ENCODE data around the gene CORO1C. TPM values are rescaled to one million over a fixed set of nuclear protein-coding genes. Genes with fewer than 3 reads are reported as not detected.

Gene CORO1C
- total and polyA plus RNA-seq, 9 of the 15 experiments (the other 6 are each of a cell fraction or from before 2014, with no cell fraction given) = 55.2 to 280 (median 150) TPM

DNA sequence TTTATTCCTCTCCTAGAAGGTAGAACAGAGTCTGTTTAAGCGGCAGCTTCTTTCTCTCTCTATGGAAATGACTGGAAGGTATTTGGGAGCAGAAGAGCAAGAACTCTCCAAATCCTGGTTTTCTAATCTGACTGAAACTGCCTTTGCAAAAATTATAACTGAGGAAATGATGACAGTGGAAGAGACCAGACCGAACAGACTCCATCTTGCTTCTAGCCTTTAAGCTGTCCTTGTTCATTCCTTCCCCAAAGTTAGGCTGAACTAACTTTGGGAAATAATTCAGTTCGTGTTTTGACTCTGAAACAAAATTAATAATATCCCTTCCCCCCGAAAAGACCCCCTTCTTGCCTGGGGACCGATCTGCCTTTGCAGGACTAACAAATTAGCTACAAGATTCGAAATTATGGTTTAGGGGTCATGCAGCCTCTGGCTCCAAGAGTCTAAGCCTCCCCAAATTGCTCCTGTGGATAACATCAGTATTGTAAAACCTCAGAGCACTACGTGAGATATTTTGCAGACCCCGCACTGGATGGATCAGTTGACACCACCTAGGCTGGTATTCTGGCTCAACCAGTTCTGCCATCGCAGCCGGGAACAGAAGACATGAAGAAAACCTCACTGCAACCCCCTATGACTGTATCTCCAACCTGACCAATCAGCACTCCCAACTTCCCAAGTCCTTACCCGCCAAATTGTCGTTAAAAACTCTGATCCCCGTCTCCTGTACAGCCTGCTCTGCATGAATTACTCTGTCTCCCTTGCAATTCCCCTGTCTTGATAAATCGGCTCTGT, 111.8 kb downstream of the CORO1C start (continued):
- TF ChIP-seq RBFOX2 (IDR thresholded peaks at IDR 0.05; ENCODE audit: low read depth, low read length) (no peak), JUND (IDR thresholded peaks at IDR 0.05; ENCODE audit: borderline replicate concordance, low read depth, low read length) (no peak), JUND (tag; IDR thresholded peaks at IDR 0.05; ENCODE audit: borderline replicate concordance, low read depth, low read length) (no peak), BDP1 (IDR thresholded peaks at IDR 0.05; ENCODE audit: insufficient read depth, insufficient read length) (no peak), NCOA4 (IDR thresholded peaks at IDR 0.05; ENCODE audit: partially characterized antibody) (no peak), NCOR1 (IDR thresholded peaks at IDR 0.05) (no peak), NR2C1 (IDR thresholded peaks at IDR 0.05) (no peak), NR2C1 (tag; IDR thresholded peaks at IDR 0.05) (peak; percentile 70), SMAD3 (CRISPR knock-in tag; conservative IDR thresholded peaks at IDR 0.05) (peak; percentile 48; the same call in 1 of the 2 replicates), ZNF445 (CRISPR knock-in tag; IDR thresholded peaks at IDR 0.05; ENCODE audit: low read depth) (no peak), RAD51 (IDR thresholded peaks at IDR 0.05; ENCODE audit: borderline replicate concordance, low read depth) (no peak), GTF2F1 (IDR thresholded peaks at IDR 0.05; ENCODE audit: low read depth, low read length) (no peak), YY1 (IDR thresholded peaks at IDR 0.05; ENCODE audit: borderline replicate concordance in 1 of 3, control insufficient read depth in 1 of 3, extremely low read depth in 1 of 3, insufficient read depth in 3 of 3, insufficient read length in 1 of 3, insufficient replicate concordance in 2 of 3, low read depth in 1 of 3, low read length in 2 of 3) (no peak), RFX7 (CRISPR knock-in tag; IDR thresholded peaks at IDR 0.05) (no peak), RBBP5 (IDR thresholded peaks at IDR 0.05; ENCODE audit: borderline replicate concordance, insufficient read depth, low read length, poor library complexity, severe bottlenecking) (no peak)
- TF ChIP-seq, protein P1, sequence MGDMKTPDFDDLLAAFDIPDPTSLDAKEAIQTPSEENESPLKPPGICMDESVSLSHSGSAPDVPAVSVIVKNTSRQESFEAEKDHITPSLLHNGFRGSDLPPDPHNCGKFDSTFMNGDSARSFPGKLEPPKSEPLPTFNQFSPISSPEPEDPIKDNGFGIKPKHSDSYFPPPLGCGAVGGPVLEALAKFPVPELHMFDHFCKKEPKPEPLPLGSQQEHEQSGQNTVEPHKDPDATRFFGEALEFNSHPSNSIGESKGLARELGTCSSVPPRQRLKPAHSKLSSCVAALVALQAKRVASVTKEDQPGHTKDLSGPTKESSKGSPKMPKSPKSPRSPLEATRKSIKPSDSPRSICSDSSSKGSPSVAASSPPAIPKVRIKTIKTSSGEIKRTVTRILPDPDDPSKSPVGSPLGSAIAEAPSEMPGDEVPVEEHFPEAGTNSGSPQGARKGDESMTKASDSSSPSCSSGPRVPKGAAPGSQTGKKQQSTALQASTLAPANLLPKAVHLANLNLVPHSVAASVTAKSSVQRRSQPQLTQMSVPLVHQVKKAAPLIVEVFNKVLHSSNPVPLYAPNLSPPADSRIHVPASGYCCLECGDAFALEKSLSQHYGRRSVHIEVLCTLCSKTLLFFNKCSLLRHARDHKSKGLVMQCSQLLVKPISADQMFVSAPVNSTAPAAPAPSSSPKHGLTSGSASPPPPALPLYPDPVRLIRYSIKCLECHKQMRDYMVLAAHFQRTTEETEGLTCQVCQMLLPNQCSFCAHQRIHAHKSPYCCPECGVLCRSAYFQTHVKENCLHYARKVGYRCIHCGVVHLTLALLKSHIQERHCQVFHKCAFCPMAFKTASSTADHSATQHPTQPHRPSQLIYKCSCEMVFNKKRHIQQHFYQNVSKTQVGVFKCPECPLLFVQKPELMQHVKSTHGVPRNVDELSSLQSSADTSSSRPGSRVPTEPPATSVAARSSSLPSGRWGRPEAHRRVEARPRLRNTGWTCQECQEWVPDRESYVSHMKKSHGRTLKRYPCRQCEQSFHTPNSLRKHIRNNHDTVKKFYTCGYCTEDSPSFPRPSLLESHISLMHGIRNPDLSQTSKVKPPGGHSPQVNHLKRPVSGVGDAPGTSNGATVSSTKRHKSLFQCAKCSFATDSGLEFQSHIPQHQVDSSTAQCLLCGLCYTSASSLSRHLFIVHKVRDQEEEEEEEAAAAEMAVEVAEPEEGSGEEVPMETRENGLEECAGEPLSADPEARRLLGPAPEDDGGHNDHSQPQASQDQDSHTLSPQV (IDR thresholded peaks at IDR 0.05) = peak; percentile 94
- TF ChIP-seq, protein P2, sequence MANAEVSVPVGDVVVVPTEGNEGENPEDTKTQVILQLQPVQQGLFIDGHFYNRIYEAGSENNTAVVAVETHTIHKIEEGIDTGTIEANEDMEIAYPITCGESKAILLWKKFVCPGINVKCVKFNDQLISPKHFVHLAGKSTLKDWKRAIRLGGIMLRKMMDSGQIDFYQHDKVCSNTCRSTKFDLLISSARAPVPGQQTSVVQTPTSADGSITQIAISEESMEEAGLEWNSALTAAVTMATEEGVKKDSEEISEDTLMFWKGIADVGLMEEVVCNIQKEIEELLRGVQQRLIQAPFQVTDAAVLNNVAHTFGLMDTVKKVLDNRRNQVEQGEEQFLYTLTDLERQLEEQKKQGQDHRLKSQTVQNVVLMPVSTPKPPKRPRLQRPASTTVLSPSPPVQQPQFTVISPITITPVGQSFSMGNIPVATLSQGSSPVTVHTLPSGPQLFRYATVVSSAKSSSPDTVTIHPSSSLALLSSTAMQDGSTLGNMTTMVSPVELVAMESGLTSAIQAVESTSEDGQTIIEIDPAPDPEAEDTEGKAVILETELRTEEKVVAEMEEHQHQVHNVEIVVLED (CRISPR knock-in tag; IDR thresholded peaks at IDR 0.05) = 0 out of 2 replicates have a peak, but pooled peaks have one; percentile 7
